ENCODE data around the gene THOP1. TPM values are rescaled to one million over a fixed set of nuclear protein-coding genes. Genes with fewer than 3 reads are reported as not detected.

The THOP1 gene
- total RNA-seq, 2 donors from 2014 or later = 33.9 to 45.8 TPM

DNA sequence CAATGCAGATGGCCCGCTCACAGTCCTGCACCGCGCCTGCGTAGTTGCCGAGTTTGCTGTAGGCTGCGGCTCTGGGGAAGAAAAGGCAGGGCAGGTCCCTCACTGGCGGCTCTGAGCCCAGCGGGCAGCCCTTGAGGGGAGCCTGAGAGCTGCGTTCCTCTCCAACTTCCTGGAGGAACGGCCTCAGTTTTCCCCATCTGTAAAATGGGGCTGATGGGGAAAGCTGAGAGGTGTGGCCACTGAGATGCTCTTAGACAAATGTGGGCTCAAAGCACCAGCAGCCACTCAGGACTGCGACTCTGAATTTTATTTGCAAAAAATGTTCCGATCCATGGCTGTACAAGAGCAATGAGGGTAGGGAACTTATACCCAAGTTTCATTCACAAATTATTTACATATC, 21.6 kb upstream of the THOP1 start:
- peaks cover 88% of the 10 kb centered on the region for H3K36me3 ChIP-seq
- TF ChIP-seq, protein P1, sequence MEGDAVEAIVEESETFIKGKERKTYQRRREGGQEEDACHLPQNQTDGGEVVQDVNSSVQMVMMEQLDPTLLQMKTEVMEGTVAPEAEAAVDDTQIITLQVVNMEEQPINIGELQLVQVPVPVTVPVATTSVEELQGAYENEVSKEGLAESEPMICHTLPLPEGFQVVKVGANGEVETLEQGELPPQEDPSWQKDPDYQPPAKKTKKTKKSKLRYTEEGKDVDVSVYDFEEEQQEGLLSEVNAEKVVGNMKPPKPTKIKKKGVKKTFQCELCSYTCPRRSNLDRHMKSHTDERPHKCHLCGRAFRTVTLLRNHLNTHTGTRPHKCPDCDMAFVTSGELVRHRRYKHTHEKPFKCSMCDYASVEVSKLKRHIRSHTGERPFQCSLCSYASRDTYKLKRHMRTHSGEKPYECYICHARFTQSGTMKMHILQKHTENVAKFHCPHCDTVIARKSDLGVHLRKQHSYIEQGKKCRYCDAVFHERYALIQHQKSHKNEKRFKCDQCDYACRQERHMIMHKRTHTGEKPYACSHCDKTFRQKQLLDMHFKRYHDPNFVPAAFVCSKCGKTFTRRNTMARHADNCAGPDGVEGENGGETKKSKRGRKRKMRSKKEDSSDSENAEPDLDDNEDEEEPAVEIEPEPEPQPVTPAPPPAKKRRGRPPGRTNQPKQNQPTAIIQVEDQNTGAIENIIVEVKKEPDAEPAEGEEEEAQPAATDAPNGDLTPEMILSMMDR (IDR thresholded peaks at IDR 0.05) = no peak

DNA sequence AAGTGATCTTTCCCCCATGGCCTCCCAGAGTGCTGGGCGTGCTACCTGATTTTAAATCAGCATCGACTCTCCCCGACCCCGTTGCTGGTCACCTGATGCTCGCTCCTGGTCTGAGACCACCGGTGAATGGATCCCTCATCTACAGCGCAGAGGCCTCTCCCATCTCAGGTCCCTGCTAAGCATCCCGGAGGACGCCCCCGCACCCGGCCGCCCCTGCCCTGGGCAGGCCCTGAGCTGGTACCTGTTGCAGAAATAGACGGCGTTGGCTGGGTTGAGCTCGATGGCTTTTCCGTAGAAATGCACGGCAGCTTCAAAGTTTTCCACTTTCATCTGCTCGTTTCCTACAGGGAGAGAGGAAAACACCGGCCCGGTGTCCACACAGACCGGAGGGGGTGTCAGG, 20.4 kb upstream of the THOP1 start:
- Histone ChIP-seq H3K27me3 (no peaks in the 10 kb centered on the region), H3K9me3 (no peaks in the 10 kb centered on the region), H3K36me3 (peaks cover 75% of the 10 kb centered on the region), H3K4me1 (peaks cover 0 to 15% of the 10 kb centered on the region in 2 donors), H3K4me3 (no peak overlapping the region), H3K27ac (no peak overlapping the region)
- TF ChIP-seq, protein P1 (IDR thresholded peaks at IDR 0.05) = no peak
- no peak for DNase-seq (ENCODE audit: low spot score)

More for the DNA sequence above, 21.6 kb upstream of the THOP1 start:
- no peak overlapping the region for H3K27ac ChIP-seq
- no peaks in the 10 kb centered on the region for H3K9me3 ChIP-seq
- no peak for DNase-seq (ENCODE audit: low spot score)
- no peaks in the 10 kb centered on the region for H3K27me3 ChIP-seq
- H3K4me1 ChIP-seq = peaks cover 0 to 4% of the 10 kb centered on the region in 2 donors
- H3K4me3 ChIP-seq = no peak overlapping the region

DNA sequence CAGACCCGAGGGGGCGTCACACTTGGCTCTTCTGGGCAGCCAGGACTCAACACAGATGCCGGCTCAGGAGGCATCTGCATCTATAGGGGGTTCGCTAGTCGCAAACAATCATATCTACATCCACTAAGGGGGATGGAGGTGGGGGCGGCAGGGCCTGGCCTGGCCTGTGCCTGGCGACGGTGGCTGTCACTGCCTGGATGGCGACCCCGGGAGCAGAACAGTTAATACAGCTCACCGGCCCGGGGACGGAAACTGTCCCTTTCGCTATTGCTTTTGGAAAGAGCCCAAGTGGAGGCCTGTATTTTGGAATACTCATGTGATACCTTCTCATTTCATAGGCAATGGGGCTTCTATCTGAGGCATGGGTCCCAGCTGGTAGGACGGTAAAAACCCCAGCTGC, 19.9 kb upstream of the THOP1 start:
- H3K4me1 ChIP-seq = peaks cover 0 to 19% of the 10 kb centered on the region in 2 donors

DNA sequence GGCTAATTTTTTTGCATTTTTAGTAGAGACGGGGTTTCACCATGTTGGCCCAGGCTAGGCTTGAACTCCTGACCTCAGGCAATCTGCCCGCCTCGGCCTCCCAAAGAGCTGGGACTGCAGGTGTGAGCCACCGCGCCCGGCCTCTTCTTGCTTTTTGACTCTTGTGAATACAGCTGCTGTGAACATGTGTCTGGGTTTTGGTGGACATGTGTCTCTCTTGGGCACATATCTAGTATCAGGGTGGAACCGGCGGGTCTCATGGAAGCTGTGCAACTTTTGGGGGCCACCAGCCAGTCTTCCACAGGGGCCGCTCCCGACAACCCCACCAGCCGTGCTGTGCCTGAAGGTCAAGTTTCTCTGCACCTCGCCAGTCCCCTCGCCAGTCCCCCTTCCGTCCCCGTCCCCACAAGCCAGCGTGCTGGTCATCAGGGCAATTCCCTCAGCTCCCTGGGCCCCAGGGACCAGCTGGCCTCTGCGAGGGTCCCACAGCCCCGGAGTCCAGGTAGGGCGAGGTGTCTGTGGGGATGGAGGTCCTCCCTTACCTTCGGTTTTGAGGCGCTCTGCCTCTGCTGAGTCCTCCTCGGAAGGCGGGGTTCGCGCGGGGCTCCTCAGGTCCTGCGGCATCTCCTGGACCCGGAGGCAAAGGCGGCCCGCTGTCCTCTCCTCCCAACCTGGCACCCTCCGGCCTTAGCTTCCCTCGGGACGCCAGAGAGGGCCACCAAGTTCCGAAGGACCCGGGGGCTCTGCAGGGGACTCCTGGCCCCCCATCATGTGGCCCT, 18.5 kb upstream of the THOP1 start:
- DNase-seq (ENCODE audit: low spot score) = no peak
- Histone ChIP-seq H3K36me3 (peaks cover 62% of the 10 kb centered on the region), H3K27me3 (no peaks in the 10 kb centered on the region), H3K9me3 (no peaks in the 10 kb centered on the region), H3K4me3 (no peak overlapping the region), H3K27ac (no peak overlapping the region), H3K4me1 (peaks cover 0 to 33% of the 10 kb centered on the region in 2 donors)
- TF ChIP-seq, protein P1 (IDR thresholded peaks at IDR 0.05) = no peak

More for the DNA sequence above, 19.9 kb upstream of the THOP1 start:
- H3K36me3 ChIP-seq = peaks cover 73% of the 10 kb centered on the region
- H3K9me3 ChIP-seq = no peaks in the 10 kb centered on the region
- no peak overlapping the region for H3K27ac ChIP-seq
- no peak overlapping the region for H3K4me3 ChIP-seq
- no peak for DNase-seq (ENCODE audit: low spot score)
- TF ChIP-seq, protein P1 (IDR thresholded peaks at IDR 0.05) = no peak
- H3K27me3 ChIP-seq = no peaks in the 10 kb centered on the region

DNA sequence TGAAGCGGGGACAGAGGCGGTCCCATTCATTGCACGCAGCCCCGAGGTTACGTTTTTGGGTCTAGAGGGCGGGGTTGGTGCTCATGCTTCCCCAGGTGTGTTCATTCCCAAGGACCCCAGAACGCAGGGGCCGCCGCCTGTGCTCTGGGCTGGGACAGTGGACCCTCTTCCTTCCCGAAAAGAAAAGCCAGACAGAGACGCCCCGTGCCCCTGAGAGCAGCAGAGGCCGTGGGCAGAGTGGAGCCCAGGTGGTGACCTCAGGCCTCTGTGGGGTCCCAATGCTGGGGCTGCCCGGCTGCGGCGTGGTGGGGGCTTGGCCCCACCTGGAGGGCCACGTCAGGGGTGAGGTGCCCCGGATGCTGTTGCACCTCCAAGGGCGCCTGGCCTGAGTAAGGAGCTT, 17.6 kb upstream of the THOP1 start:
- TF ChIP-seq, protein P1 (IDR thresholded peaks at IDR 0.05) = no peak

More for the DNA sequence above, 17.6 kb upstream of the THOP1 start:
- H3K27ac ChIP-seq = no peak overlapping the region
- no peak overlapping the region for H3K4me3 ChIP-seq
- no peaks in the 10 kb centered on the region for H3K9me3 ChIP-seq
- H3K36me3 ChIP-seq = peaks cover 53% of the 10 kb centered on the region
- peaks cover 0 to 41% of the 10 kb centered on the region in 2 donors for H3K4me1 ChIP-seq
- no peak for DNase-seq (ENCODE audit: low spot score)
- no peaks in the 10 kb centered on the region for H3K27me3 ChIP-seq
